ENCODE data around the gene EXPH5. TPM values are rescaled to one million over a fixed set of nuclear protein-coding genes. Genes with fewer than 3 reads are reported as not detected.
A peak's percentile ranks its signal among the peaks of the same experiment; 100 is the strongest.

EXPH5 gene
- total and polyA plus RNA-seq, 9 of the 15 experiments (the other 6 are each of a cell fraction or from before 2014, with no cell fraction given), result 1.3 to 8.5 (median 4.8) TPM

DNA sequence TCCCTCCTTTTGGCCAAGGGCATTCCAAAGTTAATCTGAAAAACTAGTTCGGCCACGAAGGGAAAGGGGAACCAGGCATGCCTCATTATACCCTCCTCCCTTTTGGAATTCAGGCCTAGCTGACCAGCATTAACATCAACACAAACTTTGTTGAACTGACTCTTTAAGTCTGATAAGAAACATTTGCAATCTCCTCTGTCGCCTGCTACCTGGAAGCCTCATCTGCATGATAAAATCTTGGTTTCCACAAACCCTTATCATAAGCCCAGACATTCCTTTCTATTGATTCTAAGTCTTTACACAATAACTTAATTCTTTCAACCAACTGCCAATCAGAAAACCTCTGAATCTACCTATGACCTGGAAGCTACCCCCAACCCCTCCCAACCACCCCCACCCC, 106.7 kb downstream of the EXPH5 start:
- Histone ChIP-seq H3K4me1 (replicated peaks in 1 of 2; ENCODE audit: control insufficient read depth in 2 of 2, insufficient read depth in 2 of 2, low read length in 2 of 2) (no peaks in the 10 kb centered on the region), H3K4me2 (ENCODE audit: insufficient read depth, low read length) (no peak overlapping the region), H3K4me3 (no peak overlapping the region), H3K36me3 (ENCODE audit: control insufficient read depth, insufficient read depth, low read length) (peaks cover 52% of the 10 kb centered on the region; the same call in 2 of the 3 replicates), H3K79me2 (ENCODE audit: control insufficient read depth, insufficient read depth, low read length) (no peaks in the 10 kb centered on the region), H3K9ac (ENCODE audit: insufficient read depth in 1 of 2, low read depth in 2 of 2, low read length in 2 of 2) (no peak overlapping the region), H3K9me3 (replicated peaks; ENCODE audit: control insufficient read depth, insufficient read depth, low read depth, low read length) (no peaks in the 10 kb centered on the region), H3K27ac (ENCODE audit: extremely low read depth, low read depth, low read length) (no peak overlapping the region), H3K27me3 (ENCODE audit: control insufficient read depth in 2 of 2, insufficient read depth in 2 of 2, low read length in 2 of 2) (no peaks in the 10 kb centered on the region), H4K20me1 (replicated peaks; ENCODE audit: control insufficient read depth, insufficient read depth, low read length) (no peaks in the 10 kb centered on the region), H3K9me1 (ENCODE audit: control insufficient read depth, insufficient read depth, low read length) (no peaks in the 10 kb centered on the region), H2AFZ (ENCODE audit: low read depth, low read length) (no peak overlapping the region)
- BruUV-seq (replicated peaks), result no TSS peak
- ChIA-PET CTCF (ENCODE audit: low intra/inter-chr PET ratio) (no interaction called here), POLR2A (no interaction called here)
- TF ChIP-seq TEAD4 (IDR thresholded peaks at IDR 0.05; ENCODE audit: low read length) (peak; percentile 15; the same call in 1 of the 2 replicates), TEAD4 (CRISPR knock-in tag; IDR thresholded peaks at IDR 0.05; ENCODE audit: borderline replicate concordance) (no peak), ZNF561 (CRISPR knock-in tag; conservative IDR thresholded peaks at IDR 0.05) (no peak)
- FAIRE-seq (no peak), ATAC-seq (no peak), DNase-seq (ENCODE audit: extremely low read depth in 1 of 4, low spot score in 3 of 4) (no peak)
- in situ Hi-C loops (cut with MboI) (no loop called here), intact Hi-C loops (cut with micrococcal nuclease) (no loop called here)
- WGBS (ENCODE audit: insufficient coverage, low coverage, missing lambda C conversion rate), result 48% methylated on average over 3 of the region's 3 CpGs

GRCh38 chr11:108486331-108486730, 107.2 kb downstream of the EXPH5 start:
- Histone ChIP-seq H3K36me3 (ENCODE audit: control insufficient read depth, insufficient read depth, low read length) (peaks cover 56% of the 10 kb centered on the region; the same call in 2 of the 3 replicates), H4K20me1 (replicated peaks; ENCODE audit: control insufficient read depth, insufficient read depth, low read length) (no peaks in the 10 kb centered on the region), H3K27ac (ENCODE audit: extremely low read depth, low read depth, low read length) (no peak overlapping the region), H3K4me2 (ENCODE audit: insufficient read depth, low read length) (no peak overlapping the region), H3K9me1 (ENCODE audit: control insufficient read depth, insufficient read depth, low read length) (no peaks in the 10 kb centered on the region), H3K4me3 (no peak overlapping the region), H3K79me2 (ENCODE audit: control insufficient read depth, insufficient read depth, low read length) (no peaks in the 10 kb centered on the region), H3K4me1 (replicated peaks in 1 of 2; ENCODE audit: control insufficient read depth in 2 of 2, insufficient read depth in 2 of 2, low read length in 2 of 2) (no peaks in the 10 kb centered on the region), H3K27me3 (ENCODE audit: control insufficient read depth in 2 of 2, insufficient read depth in 2 of 2, low read length in 2 of 2) (no peaks in the 10 kb centered on the region), H2AFZ (ENCODE audit: low read depth, low read length) (no peak overlapping the region), H3K9me3 (replicated peaks; ENCODE audit: control insufficient read depth, insufficient read depth, low read depth, low read length) (no peaks in the 10 kb centered on the region), H3K9ac (ENCODE audit: insufficient read depth in 1 of 2, low read depth in 2 of 2, low read length in 2 of 2) (no peak overlapping the region)
- intact Hi-C loops (cut with micrococcal nuclease) (no loop called here), in situ Hi-C loops (cut with MboI) (no loop called here)
- ATAC-seq, result no peak
- WGBS (ENCODE audit: insufficient coverage, low coverage, missing lambda C conversion rate), result 94% methylated on average over 3 of the region's 3 CpGs
- BruUV-seq (replicated peaks), result no TSS peak
- ChIA-PET CTCF (ENCODE audit: low intra/inter-chr PET ratio) (no interaction called here), POLR2A (no interaction called here)
- FAIRE-seq, result no peak
- no peak for DNase-seq (ENCODE audit: extremely low read depth in 1 of 4, low spot score in 3 of 4)
- TF ChIP-seq NCOR1 (IDR thresholded peaks at IDR 0.05), result no peak
